GM21447 (cell line): Measurements from ENCODE around the gene GSK3B.
A peak's percentile ranks its signal among the peaks of the same experiment; 100 is the strongest.

Experiments
- ATAC-seq: cut with Tn5 transposase; IDR thresholded peaks from one replicate; pipeline ENCODE4 v1.9.1; 2021; ENCODE audit not compliant: unreplicated experiment

Gene GSK3B

DNA sequence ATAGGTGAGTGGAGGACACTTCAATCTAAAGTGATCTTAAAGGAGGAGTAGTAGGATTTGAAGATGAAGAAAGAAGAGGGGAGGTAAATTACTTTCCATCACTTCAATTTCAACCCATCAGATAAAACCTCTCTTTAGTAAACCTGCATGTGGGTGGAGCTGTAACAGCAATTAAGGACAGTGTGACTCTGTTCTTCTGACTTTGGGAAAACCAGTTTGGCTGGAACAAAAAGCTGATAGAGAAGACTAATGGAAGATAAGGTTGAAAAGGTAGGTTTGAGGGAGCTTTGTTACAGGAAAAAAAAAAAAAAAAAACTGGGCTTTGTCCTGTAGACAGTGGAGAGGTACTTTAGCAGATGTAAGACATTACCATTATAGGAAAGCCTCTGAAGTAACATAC, 4.5 kb upstream of the GSK3B start:
- ATAC-seq, result no peak

DNA sequence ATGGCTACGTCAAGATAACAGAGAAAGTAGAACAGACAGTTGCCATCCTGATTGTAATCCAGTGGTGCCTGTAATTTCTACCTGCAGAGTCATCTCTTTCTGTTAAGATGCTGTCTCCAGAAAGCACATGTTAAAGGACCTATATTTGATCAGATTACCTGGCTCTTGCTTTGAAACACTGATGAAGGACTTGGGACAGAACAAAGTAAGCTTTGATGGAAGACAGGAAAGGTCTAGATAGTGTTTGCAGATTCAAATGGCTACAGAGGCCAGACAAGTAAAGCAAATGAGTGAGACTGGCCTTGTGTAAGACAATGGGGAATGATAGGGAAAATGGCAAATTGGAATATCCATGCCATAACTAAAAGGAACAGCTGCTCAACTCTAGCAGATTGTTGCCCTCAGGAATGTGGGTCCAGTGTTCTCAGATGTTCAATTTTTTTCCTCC, 1.8 kb upstream of the GSK3B start:
- ATAC-seq, result no peak

DNA sequence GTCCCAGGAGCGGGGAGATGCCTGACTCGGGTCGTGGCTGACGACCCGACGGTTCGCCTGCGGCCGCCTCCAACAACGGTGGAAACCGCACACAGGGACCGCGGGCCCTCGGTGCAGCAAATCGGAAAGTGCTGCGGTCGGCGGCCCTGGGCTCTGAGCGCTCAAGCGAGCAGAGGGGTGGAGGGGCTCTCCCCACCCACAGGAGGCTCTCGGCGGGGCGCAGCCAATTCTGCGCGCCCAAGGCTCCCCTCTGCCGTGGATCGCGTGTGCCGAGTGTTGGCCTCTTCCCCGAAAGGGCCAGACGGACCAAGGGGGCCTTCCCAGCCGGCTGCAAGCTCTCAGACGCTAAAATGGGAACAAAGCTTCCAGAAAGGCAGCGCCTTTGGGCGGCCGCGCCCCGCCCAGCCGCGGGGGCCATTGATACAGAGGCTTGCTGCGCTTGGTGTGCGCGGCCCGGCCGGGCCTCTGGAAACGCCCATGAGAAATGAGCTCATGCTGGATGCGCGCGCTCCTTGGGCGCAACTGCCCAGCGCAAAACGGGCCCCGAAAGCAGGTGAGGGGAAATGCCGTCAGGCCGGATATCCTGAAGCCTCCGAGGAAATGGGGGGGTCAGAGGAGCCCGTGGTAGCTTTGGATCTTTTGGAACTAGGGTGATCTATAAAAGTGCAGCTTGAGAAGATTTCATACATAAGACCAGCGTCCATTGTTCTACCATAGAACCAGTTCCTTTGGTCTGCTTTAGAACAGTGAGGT, 1.2 kb upstream of the GSK3B start:
- ATAC-seq, result peak; percentile 41

DNA sequence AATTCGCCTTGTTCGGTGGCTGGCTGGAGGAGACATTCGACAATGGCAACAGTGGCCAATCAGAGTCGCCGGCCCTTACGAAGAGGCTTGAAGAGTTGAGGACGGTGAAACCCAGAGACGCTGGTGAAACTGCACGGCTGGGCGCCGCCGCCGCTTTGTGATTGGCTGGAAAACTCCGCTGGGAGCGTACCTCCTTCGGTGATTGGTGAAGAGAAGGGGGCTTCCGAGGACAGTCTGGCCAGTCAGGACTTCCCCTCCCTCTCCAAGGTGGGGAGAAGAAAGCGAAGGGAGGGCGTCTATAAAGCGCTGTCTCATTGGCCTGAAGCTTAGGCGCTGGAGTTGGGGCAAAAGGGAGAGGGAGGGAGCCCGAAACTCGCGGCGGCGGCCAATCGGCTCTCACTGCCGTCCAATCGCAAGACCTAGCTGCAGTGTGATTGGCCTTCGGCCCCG, 554 bp upstream of the GSK3B start:
- ATAC-seq, result peak; percentile 70

DNA sequence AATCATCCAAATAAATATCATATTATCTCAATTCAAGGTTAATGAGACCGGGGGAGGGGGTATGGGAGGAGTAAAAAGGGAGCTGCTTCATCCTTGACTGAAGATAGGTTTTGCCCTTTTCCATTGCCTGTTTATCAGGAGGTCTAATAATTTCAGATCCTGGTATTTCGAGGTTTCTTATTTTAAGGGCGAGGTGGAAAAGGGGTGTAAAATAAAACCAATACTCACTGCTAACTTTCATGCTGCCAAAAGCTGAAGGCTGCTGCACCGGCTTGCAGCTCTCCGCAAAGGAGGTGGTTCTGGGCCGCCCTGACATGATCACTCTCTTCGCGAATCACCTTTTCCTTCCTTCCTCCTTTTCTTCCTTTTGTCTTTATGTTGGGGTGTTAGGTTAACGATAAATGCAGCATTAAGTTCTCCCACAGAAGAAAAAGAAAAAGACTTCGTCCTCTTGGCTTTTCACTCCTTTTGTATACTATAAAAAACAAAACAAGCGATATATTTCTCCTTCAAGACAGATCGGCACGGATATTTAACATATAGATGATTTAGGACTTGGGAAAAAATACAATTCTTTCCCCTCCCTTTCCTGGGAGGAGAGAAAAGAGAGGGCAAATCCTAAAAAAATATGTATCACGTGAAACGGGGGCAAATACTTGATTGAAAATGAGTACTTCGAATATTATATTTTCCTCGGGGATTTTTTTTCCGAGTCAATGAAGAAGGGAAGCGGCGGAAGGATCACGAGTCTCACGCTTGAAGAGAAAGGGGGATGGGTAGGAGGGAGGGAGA, 932 bp downstream of the GSK3B start:
- no peak for ATAC-seq

DNA sequence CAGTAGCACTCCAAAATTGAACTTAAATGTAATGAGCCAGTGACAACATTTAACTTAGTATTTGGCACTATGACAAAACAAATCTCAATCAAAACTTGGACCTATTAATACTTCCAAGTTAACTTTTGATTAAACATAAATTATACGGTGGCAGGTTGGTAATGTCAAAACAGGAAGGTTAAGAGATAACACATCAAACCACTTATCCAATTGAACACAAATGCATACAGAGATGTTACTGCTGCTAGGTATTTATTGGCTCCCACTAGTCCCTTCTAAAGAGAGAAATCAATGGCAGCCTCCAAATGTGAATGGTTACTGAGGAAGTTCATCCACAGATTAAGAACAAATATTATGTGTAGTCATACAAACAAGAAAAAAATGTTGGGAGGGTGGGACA, 1.8 kb downstream of the GSK3B start:
- no peak for ATAC-seq

DNA sequence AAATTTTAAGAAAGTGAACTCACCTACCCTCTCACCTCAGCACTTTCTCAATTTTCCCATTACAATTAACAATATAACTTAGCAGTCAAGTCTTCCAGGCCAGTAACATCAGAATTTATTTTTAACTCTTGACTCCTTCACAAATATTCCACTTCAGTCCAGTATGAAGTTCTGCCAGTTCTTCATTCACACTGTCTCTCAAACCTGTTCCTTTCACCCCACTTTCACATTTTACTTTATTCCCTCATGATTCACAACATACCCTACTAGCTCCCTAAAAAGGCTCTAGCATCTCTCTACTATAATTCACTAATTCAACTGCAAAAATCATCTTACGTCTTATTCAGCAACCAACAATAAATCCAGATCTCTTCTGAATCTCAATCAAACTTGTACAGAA, 3.8 kb downstream of the GSK3B start:
- no peak for ATAC-seq

DNA sequence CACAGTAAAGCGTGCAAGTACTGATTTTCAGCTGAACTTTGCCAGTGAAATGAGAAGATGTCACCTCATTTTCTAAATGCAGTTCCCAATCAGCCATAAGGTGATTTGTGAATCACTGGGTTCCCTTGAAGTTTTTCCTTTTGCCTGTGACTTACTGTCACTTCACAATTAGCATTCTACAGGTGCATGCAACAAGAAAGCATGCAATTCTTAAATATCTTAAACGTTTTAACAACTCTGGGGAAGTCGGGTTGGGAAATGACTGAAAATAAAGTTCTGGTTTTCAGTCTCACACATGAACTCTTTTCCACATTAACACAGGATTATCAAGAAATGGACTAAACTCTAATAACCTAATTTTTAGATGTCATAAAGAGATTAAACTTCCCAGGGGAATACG, 5.2 kb downstream of the GSK3B start:
- ATAC-seq, result no peak

DNA sequence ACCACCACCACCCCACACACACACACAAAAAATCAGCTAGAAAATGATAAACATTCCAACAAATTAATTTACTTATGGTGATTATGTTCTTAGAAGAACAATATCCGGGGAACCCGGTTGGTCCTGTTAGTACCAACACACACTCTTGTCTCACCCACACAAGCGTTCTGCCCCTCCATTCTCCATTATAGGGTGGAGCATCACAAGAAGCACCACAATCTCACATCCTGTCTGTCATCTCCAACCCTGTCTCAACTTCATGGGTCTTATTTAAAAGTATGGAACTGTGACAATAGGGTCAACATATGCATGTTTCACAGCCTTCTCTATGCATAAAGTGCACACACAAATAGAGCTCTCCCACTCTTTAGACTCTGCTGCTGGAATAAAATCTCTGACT, 5.6 kb downstream of the GSK3B start:
- ATAC-seq, result no peak

DNA sequence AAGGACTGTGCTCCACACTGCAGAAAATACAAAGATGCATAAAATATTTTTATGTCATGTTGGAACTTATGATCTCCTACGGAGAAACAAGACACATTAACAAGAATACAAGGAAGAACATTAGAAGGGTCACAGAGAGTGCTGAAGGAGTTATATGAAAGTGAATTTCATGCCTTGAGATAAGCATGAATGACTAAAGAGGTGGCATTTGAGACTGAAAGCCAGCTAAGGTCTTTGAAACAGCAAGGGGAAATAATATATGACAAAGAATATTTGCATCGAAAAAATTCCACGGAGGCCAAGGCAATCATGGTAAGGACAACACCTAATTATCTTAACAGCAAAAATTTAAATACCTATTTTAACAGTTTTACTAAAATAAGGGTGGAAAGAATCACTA, 12.5 kb downstream of the GSK3B start:
- no peak for ATAC-seq

DNA sequence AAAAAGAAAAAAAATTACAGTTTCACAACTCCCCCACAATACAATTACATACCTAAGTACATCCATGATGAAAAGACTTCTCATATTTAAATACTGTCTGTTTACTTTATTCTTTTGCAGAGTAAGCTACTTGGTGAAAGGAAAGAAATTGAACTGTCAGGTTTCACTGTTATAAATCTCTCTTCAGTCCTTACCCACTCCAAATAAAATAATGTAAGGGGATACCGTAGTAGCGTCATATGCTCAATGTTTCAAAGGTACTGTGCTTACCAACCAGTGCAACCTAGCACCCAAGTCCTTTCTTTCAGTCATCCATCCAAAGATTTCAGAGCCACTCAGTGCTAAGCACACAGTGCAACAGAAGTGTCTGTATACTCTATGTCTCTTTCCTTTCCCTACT, 13.4 kb downstream of the GSK3B start:
- no peak for ATAC-seq

DNA sequence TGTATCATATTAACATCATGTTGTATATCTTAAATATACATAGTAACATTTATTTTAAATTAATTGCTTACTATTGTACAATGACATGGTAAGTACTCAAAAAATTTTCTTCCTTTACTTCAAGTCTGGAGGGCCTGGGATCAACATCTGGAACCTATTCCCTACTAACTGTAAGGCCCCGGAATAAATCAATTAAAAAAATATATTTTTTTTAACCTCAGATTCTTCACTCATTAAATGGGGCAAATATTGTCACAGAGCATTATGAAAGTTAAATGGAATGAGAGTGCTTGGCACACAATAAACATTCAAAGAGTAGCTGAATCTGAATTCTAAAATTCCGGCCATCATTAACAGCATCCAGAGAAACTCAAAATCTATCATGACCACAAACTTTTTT, 16.5 kb downstream of the GSK3B start:
- ATAC-seq, result no peak

DNA sequence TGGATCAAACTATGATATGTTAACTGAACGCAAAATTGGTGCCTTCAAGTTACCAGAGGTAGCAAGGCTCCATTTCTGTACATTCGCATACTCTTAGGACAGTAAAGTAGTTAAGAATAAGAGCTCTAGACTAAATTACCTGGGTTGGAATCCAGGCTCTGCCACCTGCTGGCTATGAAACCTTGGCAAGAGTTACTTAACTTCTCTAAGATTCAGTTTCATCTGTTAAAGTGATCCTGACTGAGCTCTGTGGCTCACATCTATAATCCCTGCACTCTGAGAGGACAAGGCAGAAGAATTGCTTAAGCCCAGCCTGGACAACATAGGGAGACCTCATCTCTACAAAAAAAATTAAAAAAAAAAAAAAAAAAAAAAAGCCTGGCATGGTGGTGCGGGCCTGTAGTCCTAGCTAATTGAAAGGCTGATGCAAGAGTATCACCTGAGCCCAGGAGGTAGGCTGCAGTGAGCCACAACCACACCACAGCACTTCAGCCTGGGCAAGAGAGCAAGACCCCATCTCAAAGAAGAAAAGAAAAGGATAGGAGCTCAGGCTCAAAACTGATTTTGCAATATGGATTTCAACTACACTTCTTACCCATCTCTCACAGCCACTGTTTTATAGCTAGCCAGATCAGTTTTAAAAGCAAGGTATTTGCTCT, 21.3 kb downstream of the GSK3B start:
- peak; percentile 60 for ATAC-seq

DNA sequence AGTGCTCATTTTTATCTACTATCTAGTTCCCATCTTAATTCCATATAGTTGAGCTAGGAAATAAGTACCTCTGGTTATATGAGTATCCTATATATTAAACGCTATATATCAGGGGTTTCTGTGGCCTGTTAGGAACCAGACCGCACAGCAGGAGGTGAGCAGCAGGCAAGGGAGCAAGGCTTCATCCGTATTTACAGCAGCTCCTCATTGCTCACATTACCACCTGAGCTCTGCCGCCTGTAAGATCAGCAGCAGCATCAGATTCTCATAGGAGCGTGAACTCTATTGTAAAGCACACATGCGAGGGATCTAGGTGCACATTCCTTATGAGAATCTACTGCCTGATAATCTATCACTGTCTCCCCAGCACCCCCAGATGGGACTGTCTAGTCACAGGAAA, 23.0 kb downstream of the GSK3B start:
- no peak for ATAC-seq

DNA sequence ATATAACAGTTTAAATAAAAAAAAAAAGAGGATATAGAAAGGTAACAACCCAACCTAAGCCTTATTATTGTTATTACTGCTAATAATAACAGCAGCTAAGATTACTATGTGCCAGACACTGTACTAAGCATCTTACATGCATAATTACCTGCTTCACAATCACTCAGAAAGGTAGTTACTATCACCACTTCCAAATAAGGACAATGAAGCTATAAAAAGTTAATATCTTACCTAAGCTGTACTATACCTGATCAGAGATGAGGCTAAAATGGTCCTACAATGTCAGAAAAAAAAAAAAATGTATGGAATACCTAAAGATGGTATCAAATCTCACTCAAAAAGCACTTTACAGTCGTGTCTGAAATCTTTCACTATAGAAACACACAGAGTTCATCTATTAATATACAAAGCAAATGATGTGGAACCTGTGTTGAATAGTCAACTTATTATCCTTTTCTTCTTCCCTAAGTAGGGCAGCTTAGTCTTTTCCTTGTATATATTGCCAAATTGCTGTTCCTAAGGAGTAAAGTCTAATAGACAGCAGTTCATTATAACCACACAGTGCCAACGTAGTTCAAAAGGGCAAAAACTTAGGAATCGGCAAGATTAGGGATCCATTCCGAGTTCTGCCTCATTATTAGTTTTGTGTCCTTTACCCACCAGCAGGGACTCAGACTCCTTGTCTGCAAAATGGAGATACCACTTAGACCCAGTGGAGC, 23.8 kb downstream of the GSK3B start:
- ATAC-seq, result no peak

DNA sequence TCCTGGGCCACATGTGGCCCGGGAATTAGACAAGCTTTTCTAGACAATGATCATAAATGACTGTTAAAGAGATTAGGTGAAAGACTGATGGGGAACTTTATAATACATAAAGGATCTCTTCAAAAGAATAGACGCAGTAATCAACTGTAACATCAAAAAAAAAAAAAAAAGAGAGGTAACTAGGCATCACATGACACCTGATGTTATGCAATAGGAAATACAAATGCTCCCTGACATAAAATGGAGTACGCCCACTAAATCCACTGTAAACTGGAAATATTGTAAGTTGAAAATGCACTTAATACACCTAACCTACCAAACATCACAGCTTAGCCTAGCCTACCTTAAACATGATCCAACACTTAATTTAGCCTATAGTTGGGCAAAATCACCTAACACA, 27.2 kb downstream of the GSK3B start:
- no peak for ATAC-seq

DNA sequence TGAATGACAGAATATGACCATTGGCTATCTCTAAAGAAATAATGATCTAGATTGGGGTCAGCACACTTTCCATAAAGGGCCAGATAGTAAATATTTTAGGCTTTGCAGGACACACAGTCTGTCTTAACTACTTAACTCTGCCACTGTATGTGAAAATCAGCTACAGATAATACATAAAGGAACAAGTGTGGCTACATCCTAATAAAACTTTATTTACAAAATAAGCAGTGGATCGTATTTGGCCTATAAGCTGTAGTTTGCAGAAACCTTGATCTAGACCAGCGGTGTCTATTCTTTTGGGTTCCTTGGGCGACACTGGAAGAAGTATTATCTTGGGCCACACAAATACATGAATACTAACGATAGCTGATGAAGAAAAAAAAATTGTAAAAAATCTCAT, 27.6 kb downstream of the GSK3B start:
- no peak for ATAC-seq

DNA sequence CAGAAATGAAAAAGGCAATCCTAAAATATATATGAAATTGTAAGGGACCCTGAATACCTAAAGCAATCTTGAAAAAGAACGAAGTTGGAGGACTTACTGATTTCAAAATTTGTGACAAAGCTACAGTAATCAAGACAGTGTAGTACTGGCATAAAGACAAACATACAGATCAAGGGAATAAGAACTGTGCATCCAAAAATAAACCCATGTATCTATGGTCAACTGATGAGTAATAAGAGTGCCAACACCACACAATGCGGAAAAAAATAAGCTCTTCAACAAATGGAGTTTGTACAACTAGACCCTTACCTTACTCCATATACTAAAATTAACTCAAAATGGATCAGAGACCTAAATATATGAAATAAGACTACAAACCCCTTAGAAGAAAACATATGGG, 29.6 kb downstream of the GSK3B start:
- no peak for ATAC-seq

DNA sequence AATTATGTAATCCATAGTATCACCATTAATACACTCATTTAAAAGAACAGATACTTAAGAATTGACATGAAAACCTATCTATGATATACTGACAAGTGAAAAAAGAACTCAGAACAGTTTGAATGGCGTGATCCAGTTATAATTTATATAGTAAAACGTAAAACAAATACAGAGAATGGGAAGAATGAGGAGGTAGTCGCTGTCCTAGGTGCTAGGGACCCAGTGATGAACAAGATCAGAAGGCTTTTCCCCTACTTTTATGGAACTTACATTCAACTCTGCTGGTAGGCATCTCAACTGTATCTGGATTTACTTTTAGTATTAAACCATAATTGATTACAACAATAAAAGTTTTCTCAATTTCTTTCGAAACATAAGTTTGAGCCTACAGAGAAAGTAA, 31.8 kb downstream of the GSK3B start:
- no peak for ATAC-seq

DNA sequence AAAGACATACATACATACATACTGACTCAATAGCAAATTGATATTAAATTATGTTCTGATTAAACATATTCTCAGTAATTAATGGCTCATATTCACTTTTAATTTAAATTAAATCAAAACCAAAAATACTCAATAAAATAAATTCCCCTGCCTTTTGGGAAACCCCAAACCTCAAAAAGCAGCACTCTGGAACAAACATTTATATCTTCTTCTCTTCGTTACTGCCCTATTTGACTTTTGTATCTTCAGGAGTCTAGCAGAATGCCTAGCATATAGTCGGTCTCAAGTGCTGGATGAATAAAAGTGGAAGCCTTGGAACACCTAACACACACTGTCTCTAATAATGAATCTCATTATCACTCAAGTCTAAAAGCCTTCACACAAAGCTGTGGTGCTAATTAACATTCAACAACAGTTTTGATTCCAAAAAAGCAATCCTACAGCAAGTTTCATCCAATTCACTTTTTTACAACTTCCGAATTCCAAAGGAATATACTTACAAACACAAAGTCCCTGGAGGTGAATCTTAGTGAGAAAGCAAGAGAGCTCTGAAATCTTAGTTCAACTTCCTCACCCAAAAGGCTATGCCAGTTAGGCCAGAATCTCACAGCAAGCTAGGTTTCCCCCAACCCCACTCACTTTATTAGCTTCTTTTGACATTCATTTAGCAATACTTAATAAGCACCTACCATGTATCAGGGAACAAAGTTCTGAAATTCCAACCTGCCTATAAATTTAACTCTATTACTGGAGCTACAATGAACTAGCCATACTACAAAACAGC, 35.0 kb downstream of the GSK3B start:
- no peak for ATAC-seq

DNA sequence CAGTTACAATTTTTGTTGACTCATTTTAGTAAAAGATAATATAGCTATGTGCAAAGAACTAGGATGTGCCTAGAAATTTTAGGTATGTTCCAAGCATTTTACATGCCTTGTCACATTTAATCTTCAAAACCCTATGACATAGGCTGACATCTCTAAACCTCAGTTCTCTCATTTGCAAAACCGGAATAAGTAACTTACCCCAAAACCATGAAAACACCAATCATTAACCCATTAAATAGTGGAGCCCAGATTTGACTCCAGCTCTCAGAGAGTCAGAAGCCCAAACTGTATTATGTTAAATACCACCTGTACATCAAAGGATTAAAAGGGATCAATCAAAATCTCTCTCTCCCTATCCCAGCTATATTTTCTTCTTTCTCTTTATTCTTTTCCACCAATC, 36.6 kb downstream of the GSK3B start:
- ATAC-seq, result peak; percentile 42
